GM21367 (cell line): ENCODE data around the gene GOLGA6C.
"Not testable (repeated sequence)": the region's sequence is repeated elsewhere in the genome, so short reads cannot be mapped to it uniquely, and the experiment has no call there.

ENCODE experiments used
- ATAC-seq: cut with Tn5 transposase; IDR thresholded peaks from one replicate; pipeline ENCODE4 v1.9.1; 2021; ENCODE audit not compliant: unreplicated experiment

The GOLGA6C gene, protein sequence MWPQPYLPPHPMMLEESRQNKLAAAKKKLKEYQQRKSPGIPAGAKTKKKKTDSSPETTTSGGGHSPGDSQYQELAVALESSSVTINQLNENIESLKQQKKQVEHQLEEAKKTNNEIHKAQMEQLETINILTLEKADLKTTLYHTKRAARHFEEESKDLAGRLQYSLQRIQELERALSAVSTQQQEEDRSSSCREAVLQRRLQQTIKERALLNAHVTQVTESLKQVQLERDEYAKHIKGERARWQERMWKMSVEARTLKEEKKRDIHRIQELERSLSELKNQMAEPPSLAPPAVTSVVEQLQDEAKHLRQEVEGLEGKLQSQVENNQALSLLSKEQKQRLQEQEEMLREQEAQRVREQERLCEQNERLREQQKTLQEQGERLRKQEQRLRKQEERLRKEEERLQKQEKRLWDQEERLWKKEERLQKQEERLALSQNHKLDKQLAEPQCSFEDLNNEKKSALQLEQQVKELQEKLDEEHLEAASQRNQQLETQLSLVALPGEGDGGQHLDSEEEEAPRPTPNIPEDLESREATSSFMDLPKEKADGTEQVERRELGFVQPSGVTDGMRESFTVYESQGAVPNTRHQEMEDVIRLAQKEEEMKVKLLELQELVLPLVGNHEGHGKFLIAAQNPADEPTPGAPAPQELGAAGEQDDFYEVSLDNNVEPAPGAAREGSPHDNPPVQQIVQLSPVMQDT

DNA sequence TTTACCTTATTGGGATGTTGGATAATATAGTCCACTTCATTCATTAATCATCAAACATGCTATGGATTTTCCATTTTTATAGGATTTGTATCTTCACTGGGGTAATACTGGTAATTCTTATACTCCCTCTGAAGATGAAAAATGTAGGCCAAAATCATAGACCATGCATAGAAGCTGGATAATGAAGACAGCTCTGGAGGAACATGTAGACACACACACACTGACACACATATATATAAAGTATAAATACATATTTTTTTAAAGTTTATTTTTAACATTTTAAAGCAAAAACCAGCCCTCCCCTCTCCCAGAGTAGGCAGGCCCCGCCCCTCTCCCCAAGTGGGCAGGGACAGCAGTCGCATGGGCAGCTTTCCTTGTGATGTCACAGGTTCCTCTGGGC lies at the start of gene GOLGA6C:
Gene GOLGA6C, plus strand, starts transcription at position 301 of the 400 bp plus-strand sequence. CDS start 265 bp downstream, outside the sequence.
- not testable (repeated sequence) for ATAC-seq

DNA sequence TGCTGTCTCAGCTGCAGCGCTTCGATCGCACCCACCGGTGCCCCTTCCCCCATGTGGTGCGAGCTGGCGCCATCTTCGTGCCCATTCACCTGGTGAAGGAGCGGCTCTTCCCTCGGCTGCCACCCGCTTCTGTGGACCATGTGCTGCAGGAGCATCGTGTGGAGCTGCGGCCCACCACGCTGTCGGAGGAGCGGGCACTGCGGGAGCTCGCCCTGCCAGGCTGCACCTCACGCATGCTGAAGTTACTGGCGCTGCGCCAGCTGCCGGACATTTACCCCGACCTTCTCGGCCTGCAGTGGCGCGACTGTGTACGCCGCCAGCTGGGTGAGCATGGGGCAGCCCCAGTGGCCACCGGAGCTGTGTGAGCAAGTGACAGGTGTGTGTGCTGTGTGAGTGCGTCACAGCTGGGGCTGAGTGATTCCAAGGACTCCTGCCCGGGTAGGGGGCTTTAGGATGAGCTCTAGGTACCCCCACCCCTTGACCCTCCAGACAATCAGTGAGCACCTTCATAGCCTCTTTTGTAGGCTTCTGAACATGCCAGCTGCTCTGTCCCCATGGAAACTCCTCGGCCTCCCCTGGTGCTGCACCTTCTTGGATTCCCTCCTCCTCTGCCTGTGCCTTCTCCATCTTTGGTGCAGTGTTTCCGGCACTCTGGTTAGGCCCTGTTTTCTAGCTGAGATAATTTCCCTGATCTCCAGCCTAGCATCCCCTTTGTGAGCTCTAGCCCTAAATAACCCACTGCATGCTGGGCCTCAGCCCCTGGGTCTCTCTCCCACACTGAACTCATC lies 49.4 kb upstream of the GOLGA6C start:
- no peak for ATAC-seq

DNA sequence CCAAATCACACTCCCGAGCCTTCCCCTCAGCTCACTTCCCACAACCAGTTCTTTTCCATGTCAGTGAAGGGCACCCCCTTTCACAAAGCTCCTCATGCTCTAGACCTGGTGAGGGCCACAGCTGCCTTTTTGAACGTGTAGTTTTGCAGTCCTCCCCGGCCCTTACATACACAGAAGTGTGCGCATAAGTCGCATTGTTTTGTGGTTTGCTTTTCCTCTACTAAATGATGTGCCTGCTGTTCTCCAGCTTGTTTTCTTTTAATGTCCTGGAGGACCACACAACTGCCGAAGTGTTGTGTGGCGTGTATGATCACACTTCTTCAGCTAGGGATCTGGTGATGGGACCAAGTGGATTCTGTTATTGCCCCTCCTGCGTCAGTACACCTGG lies 48.9 kb upstream of the GOLGA6C start:
- ATAC-seq: no peak

DNA sequence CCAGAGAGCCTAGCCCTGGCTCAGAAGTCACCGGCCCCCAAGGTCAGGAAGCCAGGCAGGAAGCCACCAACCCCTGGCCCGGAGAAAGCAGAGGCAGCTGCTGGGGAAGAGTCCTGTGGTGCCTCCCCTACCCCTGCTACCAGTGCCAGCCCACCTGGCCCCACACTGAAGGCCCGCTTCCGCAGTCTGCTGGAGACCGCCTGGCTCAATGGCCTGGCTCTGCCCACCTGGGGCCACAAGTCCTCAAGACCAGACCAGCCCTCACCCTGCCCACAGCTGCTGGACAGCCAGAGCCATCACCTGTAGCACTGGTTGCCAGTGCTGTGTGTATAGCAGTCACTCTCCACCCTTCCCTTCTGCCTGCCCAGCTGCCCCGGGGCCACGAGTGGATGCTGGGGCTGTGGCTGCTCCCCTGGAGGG lies 47.3 kb upstream of the GOLGA6C start:
- no peak for ATAC-seq

DNA sequence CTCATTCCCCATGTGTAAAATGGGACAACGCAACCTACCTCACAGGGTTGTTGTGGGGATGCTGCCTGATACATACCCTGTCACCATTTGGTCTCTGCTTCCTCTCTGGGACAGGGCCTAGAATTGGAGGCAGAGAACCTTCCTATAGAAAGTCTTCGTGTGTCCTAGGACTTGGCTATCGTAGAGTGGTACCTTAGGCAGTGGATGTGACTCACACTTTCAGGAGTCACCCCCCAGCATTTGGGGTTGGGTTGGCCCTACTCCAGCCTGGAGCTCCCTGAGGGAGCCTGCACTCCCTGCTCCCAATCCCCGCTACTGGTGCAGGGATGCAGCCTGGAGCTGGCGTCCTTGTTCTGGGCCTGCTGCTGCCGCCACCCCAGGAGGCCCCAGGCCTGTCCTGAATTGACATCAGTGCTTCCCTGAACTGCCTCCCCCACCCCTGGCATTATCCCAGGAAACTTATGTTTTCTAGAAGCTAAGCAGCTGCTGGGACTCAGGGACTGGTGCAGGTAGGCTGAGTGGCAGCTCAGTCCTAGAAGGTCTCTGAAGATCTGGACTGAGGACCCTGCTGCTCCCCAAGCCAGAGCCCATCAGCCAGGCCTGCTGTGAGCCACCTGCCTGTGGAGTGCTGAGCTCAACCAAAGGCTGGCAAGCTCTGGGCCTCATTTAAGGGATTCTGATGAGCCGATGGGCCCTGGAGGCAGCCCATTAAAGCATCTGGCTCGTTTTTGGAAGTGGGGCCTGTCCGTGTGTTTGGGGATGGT lies 46.5 kb upstream of the GOLGA6C start:
- ATAC-seq: no peak

DNA sequence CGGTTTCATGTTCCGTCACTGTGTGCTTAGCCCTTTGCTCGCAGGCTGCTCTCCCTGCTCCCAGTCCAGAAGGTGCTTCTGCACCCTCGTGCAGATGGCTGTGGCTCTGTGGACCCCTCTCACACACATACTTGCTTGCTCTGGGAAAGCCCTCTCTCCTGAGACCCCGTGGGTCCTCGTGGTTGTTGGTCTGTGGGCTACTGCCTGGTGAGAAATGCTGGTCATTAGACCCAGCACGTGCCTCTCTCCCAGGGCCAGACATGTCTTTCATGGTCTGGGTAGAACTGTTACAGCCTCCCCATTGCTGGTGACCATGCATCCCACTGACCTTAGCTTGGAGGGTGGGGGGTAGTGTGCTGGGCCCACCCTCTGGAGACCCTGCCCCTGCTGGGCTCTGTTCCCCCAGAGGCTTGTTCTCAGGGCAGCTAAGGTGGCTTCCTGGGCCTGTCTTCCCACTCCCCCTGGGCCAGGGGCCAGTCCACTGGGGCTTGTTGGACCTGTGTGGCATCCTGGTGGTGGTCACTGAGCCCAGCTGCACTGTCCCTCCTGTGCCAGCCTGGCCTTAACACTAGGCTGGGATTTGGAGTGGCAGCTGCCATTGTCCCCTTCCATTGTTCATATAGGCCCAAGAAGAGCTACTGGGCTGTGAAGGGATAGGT lies 45.8 kb upstream of the GOLGA6C start:
- no peak for ATAC-seq

DNA sequence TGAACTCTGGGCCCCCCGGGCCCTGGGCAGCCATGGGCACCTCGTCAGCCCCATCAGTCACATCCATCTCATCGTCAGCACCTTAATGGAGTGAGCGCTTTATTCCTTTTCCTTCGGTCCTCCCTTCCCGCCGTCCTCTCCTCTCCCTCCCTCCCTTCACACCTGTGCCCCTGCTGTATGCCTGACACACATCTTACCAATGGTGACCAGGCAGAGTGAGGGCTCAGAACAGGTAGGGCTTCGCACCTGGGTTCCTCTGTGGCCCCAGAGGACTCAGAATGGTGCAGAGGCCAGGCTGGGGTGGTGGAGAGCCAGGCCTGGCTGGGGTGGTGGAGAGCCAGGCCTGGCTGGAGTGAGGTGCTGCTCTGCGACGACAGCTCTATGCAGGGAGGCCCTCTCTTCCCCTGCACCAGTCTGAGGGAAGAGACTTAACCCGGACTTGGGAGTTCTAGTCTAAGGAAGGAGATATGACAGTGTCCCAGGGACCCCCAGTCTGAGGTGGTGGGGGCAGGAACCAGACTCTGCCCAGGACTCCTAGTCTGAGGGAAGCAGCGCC lies 44.8 kb upstream of the GOLGA6C start:
- ATAC-seq: no peak

DNA sequence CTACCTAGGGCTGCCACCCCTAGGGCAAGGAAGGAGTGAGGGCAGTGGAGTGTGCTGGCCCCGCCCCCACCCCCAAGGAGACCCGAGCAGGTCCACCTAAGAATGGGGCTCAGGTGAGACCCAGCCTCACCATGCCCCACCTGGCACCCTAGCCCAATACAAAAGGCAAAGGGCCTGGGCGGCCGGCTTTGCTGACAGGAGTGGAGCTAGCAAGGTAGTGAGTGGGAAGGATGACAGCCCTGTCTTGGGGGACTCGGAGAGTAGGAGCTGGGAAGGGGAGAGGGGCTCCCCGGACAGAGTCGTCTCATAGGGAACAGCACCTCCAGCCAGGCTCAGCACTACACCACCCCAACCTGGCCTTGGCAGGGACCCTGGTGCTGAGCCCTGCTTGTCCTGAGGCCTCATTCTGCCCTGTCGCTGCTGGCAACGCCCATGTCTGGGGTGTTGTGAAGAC lies 44.3 kb upstream of the GOLGA6C start:
- ATAC-seq: no peak

DNA sequence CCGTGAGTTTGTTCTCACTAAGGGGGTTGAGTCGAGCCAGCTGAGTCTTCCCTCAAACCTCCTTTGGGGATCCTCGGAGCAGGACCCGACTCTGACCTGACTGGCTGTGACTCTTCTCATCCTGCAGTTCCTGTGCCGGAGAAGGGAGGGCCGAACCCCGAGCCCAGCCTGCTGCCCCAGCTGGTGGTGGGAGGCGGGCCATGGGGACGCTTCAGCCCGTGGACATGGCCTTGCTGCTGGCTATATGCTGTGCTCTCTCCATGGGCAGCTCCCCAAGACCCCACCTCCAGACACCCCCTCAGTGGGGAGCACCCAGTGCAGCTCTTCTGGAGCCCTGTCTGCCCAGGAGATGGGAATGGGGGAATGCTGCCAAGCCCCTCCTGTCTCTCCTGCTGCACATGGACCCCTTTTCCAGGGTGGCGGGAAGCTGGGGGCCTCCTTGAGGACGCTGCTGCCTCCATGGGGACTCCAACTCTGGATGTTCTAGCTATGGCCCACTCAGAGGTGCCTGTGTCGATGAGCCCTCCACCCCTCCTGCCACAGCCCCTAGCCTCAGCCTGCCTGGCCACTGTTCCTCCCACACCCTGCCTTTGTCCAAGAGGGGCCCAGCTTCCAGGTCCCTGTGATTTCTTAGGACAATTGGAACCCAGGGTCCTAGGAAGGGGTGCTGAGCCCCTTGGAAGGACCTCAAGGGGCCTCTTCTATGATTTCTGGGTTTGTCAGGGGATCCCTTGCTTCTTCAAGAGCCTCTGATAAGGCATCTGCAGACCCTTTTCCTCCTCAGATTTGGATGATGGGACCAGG lies 43.6 kb upstream of the GOLGA6C start:
- no peak for ATAC-seq

DNA sequence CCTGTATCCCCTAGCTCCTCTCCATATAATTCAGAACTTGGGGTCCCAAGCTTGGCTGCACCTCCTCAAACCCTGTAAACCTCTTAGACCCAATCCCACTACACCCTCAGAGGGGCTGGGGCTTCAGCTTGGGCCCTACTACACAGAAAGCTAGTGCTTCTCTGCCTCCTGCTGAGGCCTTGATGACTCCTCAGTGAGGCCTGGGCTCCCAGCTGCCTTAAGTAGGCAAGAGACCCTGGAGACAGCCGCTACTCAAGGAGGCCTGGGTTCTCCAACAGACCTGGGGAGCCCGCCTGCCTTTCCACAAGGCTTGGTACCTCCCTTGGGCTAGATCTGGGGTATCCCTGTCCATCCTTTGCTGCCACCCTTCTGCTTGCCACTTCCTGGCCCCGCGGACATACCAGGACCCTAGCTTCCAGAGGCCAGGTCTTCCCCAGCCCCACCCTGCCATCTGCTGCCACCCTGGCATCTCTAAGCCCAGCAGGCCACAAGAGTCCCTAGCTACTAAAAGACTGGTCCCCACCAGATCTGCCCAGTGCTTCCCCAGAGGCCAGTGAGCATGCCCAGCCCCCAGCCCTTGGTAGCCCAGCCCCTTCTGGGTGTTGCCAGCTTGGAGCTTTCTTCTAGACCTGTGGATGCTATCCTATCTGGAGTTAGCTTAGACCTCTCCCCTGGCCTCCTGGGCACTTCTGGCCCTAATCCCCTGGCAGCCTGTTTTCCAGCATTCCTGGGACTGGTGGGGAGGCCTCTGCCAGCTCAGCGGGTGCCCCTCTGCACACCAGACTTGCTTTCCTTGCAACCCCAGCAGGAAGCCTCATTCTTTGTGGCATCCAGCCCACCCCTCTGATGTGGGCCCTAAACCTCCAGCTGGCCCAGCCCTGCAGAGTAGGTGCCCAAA lies 42.8 kb upstream of the GOLGA6C start:
- no peak for ATAC-seq

DNA sequence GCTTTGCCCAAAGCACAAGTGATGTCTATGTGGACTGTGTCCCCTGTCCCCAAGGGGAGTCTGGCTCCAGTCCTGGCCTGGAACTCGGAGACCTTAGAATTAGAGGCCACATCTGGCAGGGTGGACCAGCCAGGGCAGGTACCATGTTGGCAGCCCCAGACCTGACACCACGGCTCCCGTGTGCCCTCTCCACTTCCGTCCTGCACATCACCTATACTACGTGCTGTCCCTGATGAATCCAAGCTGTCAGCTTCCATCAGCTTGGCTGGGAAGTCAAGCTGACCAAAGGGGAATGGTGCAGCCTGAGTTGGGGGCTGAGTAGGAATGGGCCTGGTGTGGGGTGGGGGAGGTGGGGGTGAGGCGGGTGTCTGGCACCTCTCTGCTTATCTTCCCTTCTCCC lies 41.1 kb upstream of the GOLGA6C start:
- no peak for ATAC-seq

DNA sequence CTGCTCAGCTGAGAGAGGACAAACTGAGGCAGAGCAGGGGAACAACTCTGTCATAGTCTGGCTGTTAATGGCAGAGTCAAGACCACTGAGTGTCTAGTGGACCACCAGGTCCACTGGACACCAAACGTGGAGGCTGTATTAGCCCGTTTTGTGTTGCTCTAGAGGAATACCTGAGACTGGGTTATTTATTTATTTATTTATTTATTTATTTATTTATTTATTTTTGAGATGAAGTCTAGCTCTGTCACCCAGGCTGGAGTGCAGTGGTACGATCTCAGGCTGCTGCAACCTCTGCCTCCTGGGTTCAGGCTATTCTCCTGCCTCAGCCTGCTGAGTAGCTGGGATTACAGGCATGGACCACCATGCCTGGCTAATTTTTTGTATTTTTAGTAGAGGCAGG lies 40.6 kb upstream of the GOLGA6C start:
- ATAC-seq: not testable (repeated sequence)

DNA sequence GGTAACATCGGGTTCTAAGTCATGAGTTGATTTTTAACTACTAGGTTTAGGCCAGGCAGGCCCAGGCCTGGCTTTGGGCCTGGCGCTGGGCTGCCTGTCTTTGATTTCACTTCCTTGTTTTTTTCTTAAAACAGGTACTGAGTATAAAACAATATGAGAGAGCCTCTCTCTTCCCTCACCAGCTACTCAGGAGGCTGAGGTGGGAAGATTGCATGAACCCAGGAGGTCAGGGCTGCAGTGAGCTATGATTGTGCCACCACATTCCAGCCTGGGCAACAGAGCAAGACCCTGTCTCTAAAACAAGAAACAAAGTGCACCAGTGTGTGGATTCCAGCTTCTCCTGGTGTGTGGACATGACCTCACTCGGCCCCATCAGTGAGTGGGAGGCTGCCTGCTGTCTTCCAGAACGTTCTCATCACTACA lies 38.6 kb upstream of the GOLGA6C start:
- not testable (repeated sequence) for ATAC-seq

DNA sequence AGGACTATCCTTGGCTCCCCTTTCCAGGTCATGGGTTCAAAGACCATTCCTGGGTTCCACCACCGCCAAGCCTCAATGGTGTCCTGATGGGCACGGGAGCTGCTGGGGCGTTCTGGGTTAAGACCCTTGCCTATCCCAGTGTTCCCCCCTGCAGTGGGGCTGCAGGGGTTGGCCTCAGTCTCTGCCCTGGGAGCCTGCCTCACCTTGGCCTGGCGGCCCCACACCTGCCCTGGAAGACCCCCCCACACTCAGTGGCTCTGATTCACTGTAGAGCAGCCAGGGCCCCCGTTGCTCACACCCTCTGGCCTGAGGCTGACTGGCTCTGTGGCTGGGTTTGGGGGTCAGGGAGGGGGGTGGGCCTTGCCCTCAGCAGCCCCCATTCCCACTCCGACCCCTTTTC lies 34.4 kb upstream of the GOLGA6C start:
- no peak for ATAC-seq

DNA sequence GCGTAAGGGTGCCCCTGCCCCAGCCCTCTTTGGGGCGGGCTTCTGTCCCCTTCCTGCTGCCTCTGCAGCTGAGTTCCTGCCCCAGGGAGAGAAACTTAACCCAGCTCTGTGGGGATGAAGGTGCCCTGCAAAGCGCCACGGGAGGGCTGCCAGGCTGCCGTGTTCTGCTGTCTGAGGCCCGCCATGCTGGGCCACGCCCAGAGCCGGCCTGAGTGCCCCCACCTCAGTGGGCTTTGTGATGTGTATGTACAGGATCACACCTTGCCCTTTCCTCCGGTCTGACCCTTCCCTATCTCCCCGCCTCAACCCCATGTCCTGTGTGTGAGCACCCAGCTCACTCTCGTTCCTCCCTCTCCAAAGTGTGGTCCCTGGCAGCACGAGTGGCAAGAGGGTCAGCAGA lies 33.9 kb upstream of the GOLGA6C start:
- ATAC-seq: no peak

DNA sequence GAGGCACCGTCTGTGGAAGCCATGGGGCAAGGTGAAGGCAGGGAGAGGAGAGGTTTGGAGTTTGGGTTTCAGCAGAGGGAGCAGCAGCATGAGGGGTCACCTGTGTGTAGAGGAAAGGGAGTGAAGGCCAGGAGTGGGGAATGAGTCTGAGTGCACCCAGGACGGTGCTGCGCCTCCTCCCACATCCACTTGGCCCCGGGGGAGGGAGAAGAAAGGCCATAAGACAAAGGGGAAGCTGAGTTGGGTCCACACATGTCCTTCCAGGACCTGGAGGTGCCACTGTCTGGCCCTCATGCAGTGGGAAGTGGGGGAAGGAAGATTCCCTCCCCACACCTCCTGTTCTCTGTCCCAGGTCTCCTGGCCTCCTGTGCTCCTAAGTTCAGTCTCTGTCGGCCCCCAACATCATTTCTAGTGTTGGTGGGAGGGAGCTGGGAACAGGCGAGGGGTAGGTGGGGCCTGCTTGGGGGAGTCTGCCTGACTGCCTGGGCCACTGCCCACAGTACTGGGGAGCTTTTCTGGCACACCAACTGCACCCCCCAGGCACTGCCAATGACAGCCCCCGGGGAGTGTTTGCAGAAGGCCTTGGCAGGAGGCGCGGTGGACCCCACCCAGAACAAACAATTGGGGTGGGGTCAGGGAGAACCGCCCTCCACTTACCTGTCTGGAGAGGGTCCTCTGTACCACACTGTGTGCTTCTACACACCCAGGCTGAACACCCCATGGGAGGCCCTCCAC lies 32.9 kb upstream of the GOLGA6C start:
- not testable (repeated sequence) for ATAC-seq

DNA sequence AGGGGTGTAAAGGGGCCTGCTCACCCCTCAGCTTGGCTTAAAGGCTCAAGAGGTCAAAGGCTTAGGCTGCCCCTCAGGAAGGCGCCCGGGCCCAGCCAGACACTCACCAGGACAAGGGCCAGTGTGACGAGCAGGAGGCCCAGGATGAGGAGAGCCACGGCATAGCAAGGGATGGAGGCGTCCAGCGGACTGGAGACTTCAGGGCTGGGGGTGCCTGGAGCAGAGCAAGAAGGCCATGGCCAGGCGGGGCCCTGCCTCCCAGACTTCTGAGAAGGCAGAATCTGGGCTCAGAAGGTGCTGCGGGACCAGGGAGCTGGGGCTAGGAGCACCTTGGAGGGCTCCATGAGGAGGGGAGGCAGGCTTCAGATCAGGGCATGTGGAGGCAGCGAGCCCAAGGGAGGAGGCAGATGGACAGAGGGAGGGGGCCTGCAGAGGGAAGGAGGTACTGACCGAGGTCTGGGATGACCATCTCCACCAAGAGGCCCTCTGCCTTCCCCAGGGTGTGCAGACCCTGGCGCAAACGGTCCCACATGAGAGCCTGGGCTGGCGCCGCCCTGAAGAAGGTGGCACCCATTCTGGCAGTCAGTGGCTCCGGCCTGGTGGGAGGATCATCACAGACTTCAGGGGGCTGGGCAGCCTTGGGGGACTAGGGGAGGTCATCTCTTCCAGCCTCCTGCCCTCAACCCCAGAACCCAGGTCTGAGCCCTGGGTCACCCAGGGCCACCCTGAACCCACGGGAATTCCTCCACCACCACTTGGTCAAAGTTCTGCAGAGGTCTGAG lies 32.0 kb upstream of the GOLGA6C start:
- ATAC-seq: no peak
